Small intestine (tissue), 16 donors: ENCODE data around the gene MAP6. TPM values are rescaled to one million over a fixed set of nuclear protein-coding genes. Genes with fewer than 3 reads are reported as not detected.

Experiments
- DNase-seq, 2 donors: peaks; one replicate each; pipeline versions ENCODE4 v3.0.0 to v3.0.0-alpha.2; 2013
- FAIRE-seq: peaks from 2 replicates; lab custom pipeline; 2012; peaks lifted over from hg19 to GRCh38; lab: Jason Lieb, UNC
- H3K27ac ChIP-seq, 3 donors: one replicate each; pipeline ENCODE4 v1.5.1; 2013; ENCODE audit warnings: low read length in 2 of 3, mild to moderate bottlenecking in 2 of 3, control low read depth in 1 of 3, inconsistent platforms in 1 of 3, low read depth in 1 of 3, moderate library complexity in 1 of 3
- H3K27me3 ChIP-seq, 3 donors: one replicate each; pipeline ENCODE4 v1.6.1; 2013; ENCODE audit warnings: low read length in 3 of 3, inconsistent platforms in 1 of 3; ENCODE audit not compliant: control insufficient read depth in 3 of 3, insufficient read depth in 3 of 3
- H3K36me3 ChIP-seq, 3 donors: one replicate each; pipeline ENCODE4 v1.6.1; 2013; ENCODE audit warnings: low read length in 3 of 3, inconsistent platforms in 1 of 3, low read depth in 1 of 3, mild to moderate bottlenecking in 1 of 3, moderate library complexity in 1 of 3; ENCODE audit not compliant: control insufficient read depth in 3 of 3, insufficient read depth in 2 of 3
- H3K4me1 ChIP-seq, 3 donors: one replicate each; pipeline ENCODE4 v1.6.1; 2013; ENCODE audit warnings: low read length in 2 of 3, inconsistent platforms in 1 of 3, low read depth in 1 of 3, mild to moderate bottlenecking in 1 of 3, moderate library complexity in 1 of 3; ENCODE audit not compliant: control insufficient read depth in 3 of 3, insufficient read depth in 2 of 3
- H3K4me3 ChIP-seq, 3 donors: one replicate each; pipeline ENCODE4 v1.5.1; 2013; ENCODE audit warnings: low read length in 3 of 3, control low read depth in 1 of 3, inconsistent platforms in 1 of 3, low read depth in 1 of 3, mild to moderate bottlenecking in 1 of 3, moderate library complexity in 1 of 3
- H3K9me3 ChIP-seq, 2 donors: one replicate each; pipeline ENCODE4 v1.6.1; 2013; ENCODE audit warnings: low read depth in 1 of 2, low read length in 1 of 2; ENCODE audit not compliant: control insufficient read depth in 2 of 2, insufficient read depth in 1 of 2
- WGBS, 3 donors: extraction: QIAGEN DNeasy Blood & Tissue Kit; methylation state at CpG; one replicate each; pipeline ENCODE4 v1.1.7; 2013; 5-methylcytosine and 5-hydroxymethylcytosine counted together
- long read RNA-seq, 10 donors: transcript quantifications; one replicate each; lab custom pipeline, GENCODE V29; 2026
- polyA plus RNA-seq, 4 donors: library from polyadenylated mRNA; stranded (reverse) in 3 of 4; unstranded in 1 of 4; fragments of 200-250 nt in 3 of 4; fragments of 120-200 nt in 1 of 4; gene quantifications; one replicate each; pipeline versions ENCODE4 v1.2.1 to v1.2.3, GENCODE V29; 2013
- donor health status: healthy with polysubstance abuse.
- donor health status: control.
- donor health status: control.
- donor health status: Bipolar disorder and iron deficiency.
- donor health status: healthy.

Gene MAP6
- 1 to 10 TPM in 2 of 4 donors, under 1 TPM in 1, not detected in 1; 0.54 to 2.9 (median 2.5) TPM for polyA plus RNA-seq
- long read RNA-seq, donor 1, full-length matches to known transcripts = 5 of 5 reads
- long read RNA-seq, donor 1, partial matches to known transcripts = 0 of 5 reads
- long read RNA-seq, donor 1, other reads (novel, unspliced or antisense) = 0 of 5 reads
- long read RNA-seq, donor 2 = 0 reads
- long read RNA-seq, donor 3, partial matches to known transcripts = 0 of 1 reads
- long read RNA-seq, donor 3, other reads (novel, unspliced or antisense) = 0 of 1 reads
- long read RNA-seq, donor 4 = 0 reads
- long read RNA-seq, donor 5, partial matches to known transcripts = 0 of 1 reads
- long read RNA-seq, donor 5, other reads (novel, unspliced or antisense) = 0 of 1 reads
- long read RNA-seq, donor 6, full-length matches to known transcripts = 1 of 1 reads
- long read RNA-seq, donor 6, partial matches to known transcripts = 0 of 1 reads
- long read RNA-seq, donor 6, other reads (novel, unspliced or antisense) = 0 of 1 reads
- long read RNA-seq, donor 7 = 0 reads
- long read RNA-seq, donor 8 = 0 reads
- long read RNA-seq, donor 9 = 0 reads
- long read RNA-seq, donor 10, full-length matches to known transcripts = 13 of 13 reads
- long read RNA-seq, donor 10, partial matches to known transcripts = 0 of 13 reads
- long read RNA-seq, donor 10, other reads (novel, unspliced or antisense) = 0 of 13 reads

DNA sequence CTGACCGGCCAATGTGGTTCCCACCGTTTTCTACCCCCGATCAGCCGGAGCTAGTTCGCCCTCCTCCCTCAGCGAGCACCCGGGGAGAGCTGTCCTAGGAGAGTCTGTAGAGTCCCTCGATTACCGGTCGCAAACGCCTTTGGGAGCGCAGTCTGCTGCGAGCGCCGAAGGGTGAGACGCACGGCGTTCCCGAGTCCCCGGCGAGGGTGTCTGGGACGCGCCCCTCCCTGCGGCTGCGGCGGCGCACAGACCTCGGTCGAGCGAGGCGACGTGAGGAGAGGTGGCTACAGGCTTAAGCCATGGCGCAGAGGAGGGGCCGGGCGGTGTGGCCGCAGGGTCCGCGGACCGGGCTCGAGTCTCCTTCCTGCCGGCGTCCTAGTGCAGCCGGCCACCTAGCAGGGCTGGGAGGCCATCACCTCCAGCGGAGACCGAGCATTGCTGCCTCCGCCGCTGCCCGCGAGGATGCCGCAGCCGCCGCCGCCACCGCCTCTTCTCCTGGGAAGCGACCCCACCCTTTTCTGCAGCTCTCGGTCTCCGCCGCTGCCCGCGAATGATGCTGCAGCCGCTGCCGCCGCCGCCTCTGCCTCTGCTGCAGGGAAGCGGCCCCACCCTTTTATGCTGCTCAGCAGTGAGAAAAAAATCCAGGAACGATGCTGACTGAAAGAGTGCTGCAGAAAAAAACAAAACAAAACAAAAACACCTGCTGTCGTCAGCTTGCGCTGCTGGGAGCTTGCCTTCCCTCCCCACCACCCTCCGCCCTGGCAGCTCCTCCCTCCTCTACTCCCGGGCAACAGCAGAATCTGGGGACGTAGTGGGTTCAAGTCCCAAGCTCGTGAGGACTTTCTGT is at the start of gene MAP6:
Gene MAP6, minus strand, starts transcription at position 588 of the 847 bp plus-strand sequence. CDS start 669 bp downstream, outside the sequence.
- Histone ChIP-seq H3K36me3 (no peaks in the 10 kb centered on the region), H3K27me3 (peaks cover 6 to 59% (median 10%) of the 10 kb centered on the region in 3 donors), H3K4me3 (peak within 1 kb of the TSS; percentile 21 to 43 (median 43)), H3K4me1 (peaks cover 0 to 14% (median 5%) of the 10 kb centered on the region in 3 donors), H3K27ac (peak within 1 kb of the TSS in 1 of 3 donors; percentile 37), H3K9me3 (no peaks in the 10 kb centered on the region)
- FAIRE-seq (no peak), DNase-seq (peak; percentile 24 to 66)
- WGBS, 3 donors = 1 to 2% (median 1%) methylated on average over 71 to 72 of the region's 72 CpGs

DNA sequence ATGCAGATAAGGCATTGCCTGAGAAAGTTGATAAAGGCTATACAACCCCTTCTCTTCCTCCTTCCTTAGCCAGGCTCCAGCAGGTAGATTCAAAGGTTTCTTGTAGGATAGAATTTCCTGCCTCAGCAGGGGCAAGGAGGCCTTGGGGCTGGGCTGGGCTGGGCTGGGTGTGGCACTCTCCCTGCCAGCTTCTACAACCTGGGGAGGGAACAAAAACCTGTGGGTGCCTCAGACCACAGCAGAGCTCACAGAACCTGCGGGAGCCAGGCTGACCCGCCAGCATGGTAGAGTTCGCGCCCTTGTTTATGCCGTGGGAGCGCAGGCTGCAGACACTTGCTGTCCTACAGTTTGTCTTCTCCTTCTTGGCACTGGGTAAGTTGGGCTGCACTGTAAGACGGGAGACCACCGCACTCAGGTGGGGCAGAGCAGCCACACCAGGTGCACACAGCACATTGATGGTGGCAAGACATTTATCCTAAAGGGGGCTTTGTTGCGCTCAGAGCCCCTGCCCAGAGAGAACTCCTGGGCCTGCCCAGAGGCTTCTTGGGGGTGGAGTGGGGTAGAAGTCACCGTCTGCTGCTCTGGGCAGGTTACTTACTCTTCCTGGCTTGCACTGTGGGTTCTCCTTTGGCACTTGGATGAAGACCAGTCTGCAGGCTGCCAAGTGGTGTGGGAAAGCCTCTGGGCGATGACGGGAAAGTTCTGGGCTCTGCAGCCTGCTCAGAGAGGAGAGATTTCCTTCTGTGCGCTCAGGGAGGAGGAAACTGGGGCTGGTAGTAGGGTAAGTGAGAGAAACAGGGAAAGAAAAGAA is 49.0 kb upstream of the MAP6 start, which contains the start of gene MOGAT2:
Gene MOGAT2, plus strand, starts transcription at position 231 of the 811 bp plus-strand sequence. Its CDS starts 51 bp downstream, at position 282.
- H3K36me3 ChIP-seq = peaks cover 0 to 24% (median 0%) of the 10 kb centered on the region in 3 donors
- H3K27me3 ChIP-seq = peaks cover 0 to 2% (median 0%) of the 10 kb centered on the region in 3 donors
- peaks cover 3 to 54% (median 7%) of the 10 kb centered on the region in 3 donors for H3K4me1 ChIP-seq
- DNase-seq = peak; percentile 82 to 94
- no peaks in the 10 kb centered on the region for H3K9me3 ChIP-seq
- FAIRE-seq = no peak
- H3K27ac ChIP-seq = peak within 1 kb of the TSS; percentile 79 to 95 (median 90)
- WGBS, 3 donors = 17 to 60% (median 36%) methylated on average over 13 of the region's 13 CpGs
- peak within 1 kb of the TSS; percentile 28 to 67 (median 55) for H3K4me3 ChIP-seq

DNA sequence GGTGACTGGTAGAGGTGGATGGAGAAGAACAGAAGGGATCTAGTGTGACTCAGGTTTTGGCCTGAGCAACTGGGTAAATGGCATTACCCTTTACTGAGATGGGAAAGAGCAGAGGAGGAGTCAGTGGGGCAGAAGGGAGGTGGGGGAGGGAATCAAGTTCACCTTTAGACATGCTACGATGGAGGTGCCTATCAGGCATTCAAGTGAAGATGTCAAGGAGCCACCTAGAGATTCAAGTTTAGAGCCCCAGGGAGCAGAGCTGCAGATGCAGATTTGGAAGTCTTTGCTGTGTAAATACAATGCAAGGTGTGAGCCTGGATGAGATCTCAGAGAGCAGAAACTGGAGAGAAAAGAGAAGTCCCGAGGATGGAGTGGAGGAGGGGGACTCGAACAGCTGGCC is 47.8 kb upstream of the MAP6 start:
- no peak for FAIRE-seq
- no peak for DNase-seq
- H3K4me1 ChIP-seq = peaks cover 3 to 46% (median 9%) of the 10 kb centered on the region in 3 donors
- peak overlapping the region in 2 of 3 donors; percentile 79 to 95 for H3K27ac ChIP-seq
- H3K4me3 ChIP-seq = no peak overlapping the region
- peaks cover 0 to 16% (median 0%) of the 10 kb centered on the region in 3 donors for H3K36me3 ChIP-seq
- H3K27me3 ChIP-seq = peaks cover 0 to 2% (median 0%) of the 10 kb centered on the region in 3 donors
- WGBS, 3 donors = 46 to 60% (median 57%) methylated on average over 3 of the region's 3 CpGs
- no peaks in the 10 kb centered on the region for H3K9me3 ChIP-seq

DNA sequence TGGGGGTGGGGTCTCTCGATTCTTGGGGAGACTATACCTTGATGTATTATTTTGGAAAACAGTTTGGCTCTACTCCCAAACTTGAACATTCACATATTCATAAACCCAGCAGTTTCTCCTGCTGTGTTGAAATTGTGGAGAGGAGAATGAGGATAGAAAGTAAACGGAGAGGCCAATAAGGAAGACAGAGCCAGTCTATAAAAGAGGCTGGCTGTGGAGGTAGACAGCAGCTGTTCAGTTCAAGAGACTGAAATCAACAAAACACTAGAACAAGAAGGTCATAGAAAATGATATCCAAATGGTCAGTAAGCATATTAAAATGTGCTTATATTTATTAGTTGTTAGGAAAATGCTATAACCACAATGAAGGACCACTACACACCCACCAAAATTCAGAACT is 46.9 kb upstream of the MAP6 start:
- Histone ChIP-seq H3K4me3 (no peak overlapping the region), H3K27me3 (peaks cover 0 to 4% (median 0%) of the 10 kb centered on the region in 3 donors), H3K36me3 (peaks cover 0 to 9% (median 0%) of the 10 kb centered on the region in 3 donors), H3K9me3 (no peaks in the 10 kb centered on the region), H3K4me1 (peaks cover 3 to 38% (median 9%) of the 10 kb centered on the region in 3 donors), H3K27ac (peak overlapping the region in 1 of 3 donors; percentile 24)
- 27 to 52% (median 39%) methylated on average over 2 of the region's 2 CpGs for WGBS, 3 donors
- DNase-seq (peak in 1 of 2 donors; percentile 56), FAIRE-seq (no peak)

DNA sequence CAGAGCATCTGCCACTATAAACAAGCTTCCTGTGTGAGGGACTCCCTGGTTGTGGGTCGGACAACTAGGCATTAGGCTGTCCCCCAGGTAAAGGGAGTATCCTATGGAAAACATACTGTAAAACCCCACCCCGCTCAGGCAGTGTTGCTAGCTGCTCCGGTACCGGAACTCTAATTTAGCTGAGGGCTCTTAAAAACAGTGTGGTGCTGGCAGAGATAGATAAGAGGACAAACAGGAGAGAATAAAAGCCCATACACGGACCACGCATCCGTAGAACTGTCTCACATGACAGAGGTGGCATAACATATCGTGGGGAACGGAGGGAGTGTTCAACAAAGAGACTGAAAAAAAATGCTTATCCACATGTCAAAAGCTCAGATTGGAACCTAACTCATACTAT is 45.4 kb upstream of the MAP6 start:
- Histone ChIP-seq H3K27me3 (peaks cover 0 to 4% (median 0%) of the 10 kb centered on the region in 3 donors), H3K27ac (peak overlapping the region in 1 of 3 donors; percentile 79), H3K4me1 (peaks cover 3 to 32% (median 9%) of the 10 kb centered on the region in 3 donors), H3K9me3 (peaks cover 0 to 2% of the 10 kb centered on the region in 2 donors), H3K4me3 (no peak overlapping the region), H3K36me3 (no peaks in the 10 kb centered on the region)
- DNase-seq = no peak
- no peak for FAIRE-seq
- 87 to 92% (median 87%) methylated on average over 9 of the region's 9 CpGs for WGBS, 3 donors

DNA sequence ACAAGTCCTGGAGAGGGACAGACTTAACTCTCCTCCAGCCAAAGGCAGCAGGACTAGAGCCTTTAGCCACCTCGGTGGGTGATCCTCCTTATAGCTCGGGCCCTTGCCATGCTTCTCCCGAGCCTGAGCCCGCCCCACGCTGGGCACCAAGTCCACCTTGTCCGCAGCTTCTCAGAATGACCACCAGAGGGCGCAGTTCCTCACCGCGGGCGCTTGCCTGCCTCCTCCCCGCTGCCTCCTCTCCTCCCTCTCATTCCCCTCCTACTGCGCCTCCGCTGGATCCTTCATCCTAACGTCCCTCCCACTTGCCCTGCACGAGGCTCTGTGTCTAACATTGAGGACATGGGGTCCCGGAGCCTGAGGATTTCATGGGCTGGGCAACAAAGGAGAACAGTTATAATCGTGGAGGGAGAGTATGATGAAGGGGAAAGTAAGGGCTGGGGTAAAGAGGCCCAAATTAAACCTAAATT is 37.5 kb upstream of the MAP6 start:
- no peaks in the 10 kb centered on the region for H3K36me3 ChIP-seq
- H3K27ac ChIP-seq = no peak overlapping the region
- H3K4me1 ChIP-seq = peaks cover 0 to 6% (median 2%) of the 10 kb centered on the region in 3 donors
- FAIRE-seq = no peak
- no peak overlapping the region for H3K4me3 ChIP-seq
- H3K27me3 ChIP-seq = peaks cover 0 to 2% (median 0%) of the 10 kb centered on the region in 3 donors
- peaks cover 0 to 10% of the 10 kb centered on the region in 2 donors for H3K9me3 ChIP-seq
- 2 to 5% (median 3%) methylated on average over 17 of the region's 17 CpGs for WGBS, 3 donors
- peak; percentile 86 to 89 for DNase-seq

DNA sequence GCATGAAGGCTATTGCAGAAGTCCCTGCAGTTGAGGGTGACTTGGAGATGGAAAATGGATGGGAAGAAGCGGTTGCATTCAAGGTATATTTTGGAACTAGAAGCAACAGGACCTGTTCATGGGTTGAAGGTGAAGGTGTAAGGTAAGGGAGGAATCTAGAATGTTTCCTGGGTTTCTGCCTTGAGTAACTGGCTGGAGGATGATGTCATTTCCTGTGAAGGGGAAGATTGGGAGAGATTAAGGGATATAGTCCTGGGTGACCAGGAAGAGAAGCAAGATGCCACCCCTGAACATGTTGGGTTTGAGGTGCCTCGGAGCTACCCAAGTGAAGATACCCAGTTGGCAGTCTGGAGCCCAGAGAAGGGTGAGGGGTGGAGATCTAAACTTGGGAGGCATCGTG is 36.7 kb upstream of the MAP6 start:
- H3K9me3 ChIP-seq = peaks cover 0 to 10% of the 10 kb centered on the region in 2 donors
- H3K36me3 ChIP-seq = no peaks in the 10 kb centered on the region
- no peak overlapping the region for H3K27ac ChIP-seq
- no peaks in the 10 kb centered on the region for H3K27me3 ChIP-seq
- no peak overlapping the region for H3K4me3 ChIP-seq
- H3K4me1 ChIP-seq = peaks cover 0 to 6% (median 2%) of the 10 kb centered on the region in 3 donors
- FAIRE-seq (no peak), DNase-seq (no peak)
- WGBS, 3 donors = 78 to 91% (median 89%) methylated on average over 3 of the region's 3 CpGs
